CD4-positive, alpha-beta T cell (primary cell): Measurements from ENCODE around the gene CLCF1. TPM values are rescaled to one million over a fixed set of nuclear protein-coding genes. Genes with fewer than 3 reads are reported as not detected.
A peak's percentile ranks its signal among the peaks of the same experiment; 100 is the strongest.

Source experiments
- ATAC-seq: fragments of 200-7000 bp; cut with Tn5 transposase; one replicate; pipeline ENCODE4 v1.10.0; 2022; ENCODE audit warnings: mild to moderate bottlenecking; ENCODE audit not compliant: poor library complexity
- CTCF ChIA-PET: fragments of 350-600 bp; sonication (Branson Sonifier 250); formaldehyde crosslinking; loops from one replicate; lab custom pipeline; 2021; ENCODE audit warnings: antibody characterized with exemption, inconsistent platforms; lab: Charles Lee
- POLR2A ChIA-PET: fragments of 350-600 bp; sonication (Branson Sonifier 250); formaldehyde crosslinking; loops from one replicate; lab custom pipeline; 2021; ENCODE audit warnings: antibody characterized with exemption, inconsistent platforms; lab: Charles Lee
- DNase-seq, 14 experiments: peaks; one replicate each; pipeline ENCODE4 v3.0.0-alpha.2; 2013 to 2020; ENCODE audit warnings: mixed read lengths in 2 of 14
- H3K27ac ChIP-seq, 2 donors: one replicate each; pipeline versions ENCODE4 v1.5.1 to v1.7.0; 2013; ENCODE audit warnings: low read length in 2 of 2, low read depth in 1 of 2, mild to moderate bottlenecking in 1 of 2
- H3K27me3 ChIP-seq, 2 experiments: 1 replicate in 1 of 2; 2 replicates in 1 of 2; pipeline versions ENCODE4 v1.6.1 to v1.7.0; 2013; ENCODE audit warnings: low read length in 2 of 2, control low read depth in 1 of 2, mild to moderate bottlenecking in 1 of 2, moderate library complexity in 1 of 2; ENCODE audit not compliant: insufficient read depth in 2 of 2, control insufficient read depth in 1 of 2
- H3K36me3 ChIP-seq: one replicate; pipeline ENCODE4 v1.6.1; 2013; ENCODE audit warnings: low read length, control low read depth; ENCODE audit not compliant: insufficient read depth
- H3K4me1 ChIP-seq: one replicate; pipeline ENCODE4 v1.6.1; 2013; ENCODE audit warnings: low read length, control low read depth; ENCODE audit not compliant: insufficient read depth
- H3K4me3 ChIP-seq: one replicate; pipeline ENCODE4 v1.5.1; 2013; ENCODE audit warnings: mild to moderate bottlenecking, low read length, moderate library complexity
- H3K9me3 ChIP-seq, 2 experiments: 1 replicate in 1 of 2; 2 replicates in 1 of 2; pipeline versions ENCODE4 v1.6.1 to v1.7.0; 2013; ENCODE audit warnings: low read length in 2 of 2, mild to moderate bottlenecking in 2 of 2, control low read depth in 1 of 2, moderate library complexity in 1 of 2; ENCODE audit not compliant: control insufficient read depth in 1 of 2, insufficient read depth in 1 of 2
- H3K27ac Mint-ChIP-seq: one replicate; pipeline ENCODE4 v1.8.0; 2020; ENCODE audit warnings: mixed read lengths
- H3K27me3 Mint-ChIP-seq: one replicate; pipeline ENCODE4 v1.8.0; 2021; ENCODE audit warnings: mixed read lengths
- H3K36me3 Mint-ChIP-seq: one replicate; pipeline ENCODE4 v1.8.0; 2021; ENCODE audit warnings: low read depth, mixed read lengths
- H3K4me1 Mint-ChIP-seq: one replicate; pipeline ENCODE4 v1.8.0; 2021; ENCODE audit warnings: low read depth, mixed read lengths
- H3K4me3 Mint-ChIP-seq: one replicate; pipeline ENCODE4 v1.8.0; 2020; ENCODE audit warnings: mild to moderate bottlenecking, mixed read lengths
- H3K9me3 Mint-ChIP-seq: one replicate; pipeline ENCODE4 v1.8.0; 2020; ENCODE audit warnings: mixed read lengths
- CTCF ChIP-seq: fragments of 200-600 bp; IDR thresholded peaks from one replicate; pipeline ENCODE4 v1.8.0; 2022; ENCODE audit warnings: antibody characterized with exemption, mild to moderate bottlenecking
- intact Hi-C, 2 experiments: fragments of 100-400 bp; cut with DNase I in 1 of 2; cut with micrococcal nuclease in 1 of 2; formaldehyde crosslinking; loops; one replicate each; pipeline versions ENCODE4 v1.15.1 to v1.9.0; 2023 to 2025; cut with DNase I, micrococcal nuclease
- total RNA-seq, 174 experiments: library from RNA in 2 of 174; stranded (reverse) in 2 of 174; gene quantifications; one replicate each; pipeline ENCODE4 v1.2.3 and lab custom pipeline; 2021 to 2026

The CLCF1 gene
- total RNA-seq, 2 experiments from 2014 or later: 6.0 to 6.9 TPM

DNA sequence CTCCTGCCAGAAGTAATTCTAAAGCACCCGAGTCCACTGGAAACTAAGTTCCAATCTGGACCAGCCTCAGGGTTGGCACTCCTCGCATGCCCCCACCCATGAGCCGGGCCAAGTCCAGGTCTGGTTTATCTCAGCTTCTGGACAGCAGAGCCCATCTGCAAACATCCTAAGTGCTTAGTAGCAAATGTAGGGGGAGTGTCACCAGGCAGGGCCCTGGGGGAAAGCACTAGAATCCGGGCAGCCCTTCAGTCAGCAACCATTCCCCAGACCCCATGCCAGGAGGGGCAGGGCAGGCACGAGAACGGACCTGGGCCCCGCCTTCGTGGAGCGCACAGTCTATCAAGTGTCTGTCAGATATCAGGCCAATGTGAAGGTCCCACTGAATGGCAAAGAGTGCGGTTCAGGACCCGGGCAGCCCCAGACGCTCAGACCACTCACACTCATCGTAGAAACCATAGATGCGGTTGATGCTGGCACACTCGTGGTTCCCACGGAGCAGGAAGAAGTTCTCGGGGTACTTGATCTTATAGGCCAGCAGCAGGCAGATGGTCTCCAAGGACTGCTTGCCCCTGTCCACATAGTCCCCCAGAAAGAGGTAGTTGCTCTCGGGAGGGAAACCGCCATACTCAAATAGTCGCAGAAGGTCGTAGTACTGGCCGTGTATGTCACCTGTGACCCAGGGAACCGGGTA, 27.0 kb upstream of the CLCF1 start:
- peaks cover 83% of the 10 kb centered on the region for H3K4me1 ChIP-seq
- H3K4me1 Mint-ChIP-seq: peaks cover 52% of the 10 kb centered on the region

DNA sequence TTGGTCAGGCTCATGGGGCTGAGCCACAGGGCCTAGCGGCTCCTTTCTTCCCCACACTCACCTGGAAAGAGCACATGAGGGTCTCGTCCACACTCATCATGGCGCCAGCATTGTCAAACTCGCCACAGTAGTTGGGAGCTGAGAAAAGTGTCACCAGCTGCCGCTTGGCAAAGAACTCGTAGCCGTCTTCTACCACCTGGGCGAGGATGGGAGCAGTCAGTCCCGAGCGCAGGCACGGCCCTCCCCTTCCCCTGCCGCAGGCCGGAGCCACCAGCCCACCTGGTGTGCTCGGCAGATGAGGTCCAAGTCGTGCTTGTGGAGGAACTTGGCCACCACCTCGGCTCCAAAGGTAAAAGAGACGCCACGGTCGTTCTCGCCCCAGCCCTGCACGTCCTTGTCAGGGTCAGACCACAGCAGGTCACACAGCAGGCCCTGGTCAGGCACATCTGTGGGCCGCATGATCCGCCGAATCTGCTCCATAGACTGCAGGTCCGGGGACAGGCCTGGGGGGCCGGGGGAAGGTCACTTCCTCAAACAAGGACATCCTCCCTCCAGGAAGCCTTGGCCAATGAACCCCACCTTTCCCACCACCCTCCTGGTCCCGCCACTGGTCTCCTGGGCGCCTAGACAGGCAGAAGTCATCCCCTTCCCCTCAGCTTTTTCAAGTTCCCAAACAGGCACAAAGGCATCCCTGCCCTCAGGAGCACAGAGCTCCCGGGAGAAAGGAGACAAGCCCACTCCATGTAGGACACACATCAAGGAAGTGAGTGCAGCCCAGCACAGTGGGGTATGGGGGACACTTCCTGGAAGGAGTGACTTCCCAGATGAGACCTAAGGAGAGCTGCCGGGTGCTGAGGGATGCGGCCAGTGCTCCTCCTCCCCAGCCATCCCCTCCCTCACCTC, 25.5 kb upstream of the CLCF1 start:
- intact Hi-C loops: loop anchor here in 1 of 2 experiments (10.0 kb wide), 1 partner anchor 206 kb away; the partner anchor contains the start of gene NDUFV1
- POLR2A ChIA-PET: interaction anchor here (0.6 to 7.1 kb wide), 3 partner anchors 16 to 38 kb away, joined by 3 to 353 read pairs (median 22); partner anchors contain the start of genes CARNS1, PTPRCAP and RPS6KB2
- peaks cover 0 to 3% of the 10 kb centered on the region in 2 experiments for H3K27me3 ChIP-seq
- H3K4me1 ChIP-seq: peaks cover 76% of the 10 kb centered on the region
- Mint-ChIP-seq H3K4me1 (peaks cover 39% of the 10 kb centered on the region), H3K27ac (no peak overlapping the region), H3K36me3 (peaks cover 40% of the 10 kb centered on the region), H3K4me3 (peak overlapping the region; percentile 93), H3K9me3 (no peaks in the 10 kb centered on the region), H3K27me3 (no peaks in the 10 kb centered on the region)
- H3K27ac ChIP-seq: peak overlapping the region in 1 of 2 donors; percentile 60
- peaks cover 0 to 5% of the 10 kb centered on the region in 2 experiments for H3K9me3 ChIP-seq
- H3K36me3 ChIP-seq: peaks cover 51% of the 10 kb centered on the region
- ATAC-seq (no peak), DNase-seq (peak in 1 of 14 experiments; percentile 37)
- TF ChIP-seq CTCF: no peak
- CTCF ChIA-PET: no interaction called here
- H3K4me3 ChIP-seq: no peak overlapping the region

More for the DNA sequence above, 27.0 kb upstream of the CLCF1 start:
- H3K9me3 Mint-ChIP-seq: no peaks in the 10 kb centered on the region
- DNase-seq: peak in 1 of 14 experiments; percentile 40
- H3K9me3 ChIP-seq: peaks cover 0 to 5% of the 10 kb centered on the region in 2 experiments
- intact Hi-C loops: loop anchor here (2.0 to 5.0 kb wide), 4 partner anchors 28 to 107 kb away; partner anchors contain the start of genes CDK2AP2 (in 1 of the 2), PITPNM1 (in 1 of the 2), PTPRCAP (in 1 of the 2) and RPS6KB2 (in 1 of the 2)
- peaks cover 47% of the 10 kb centered on the region for H3K36me3 ChIP-seq
- no peak for TF ChIP-seq CTCF
- peak overlapping the region; percentile 98 for H3K4me3 ChIP-seq
- H3K27me3 ChIP-seq: peaks cover 0 to 3% of the 10 kb centered on the region in 2 experiments
- peak overlapping the region; percentile 38 to 78 for H3K27ac ChIP-seq
- no peak for ATAC-seq
- H3K27me3 Mint-ChIP-seq: no peaks in the 10 kb centered on the region
- peaks cover 54% of the 10 kb centered on the region for H3K36me3 Mint-ChIP-seq
- peak overlapping the region; percentile 93 for H3K4me3 Mint-ChIP-seq
- H3K27ac Mint-ChIP-seq: peak overlapping the region; percentile 73
- POLR2A ChIA-PET: interaction anchor here (1.0 to 7.1 kb wide), 19 partner anchors 8 to 132 kb away, joined by 3 to 353 read pairs (median 9); partner anchors contain the start of genes AIP, CARNS1, GPR152 and PITPNM1
- CTCF ChIA-PET: interaction anchor here (0.8 to 2.9 kb wide), 7 partner anchors 18 to 183 kb away, joined by 3 to 28 read pairs (median 6); partner anchors contain the start of genes AIP, GSTP1 and TMEM134
